NCI-H128 (cell line): ENCODE measurements around the gene GCNT3.
"Not testable (repeated sequence)": the region's sequence is repeated elsewhere in the genome, so short reads cannot be mapped to it uniquely, and the experiment has no call there.

Experiments used
- DNase-seq: peaks from one replicate; lab custom pipeline; 2025; ENCODE audit not compliant: unreplicated experiment; lab: John Stamatoyannopoulos, UW

GCNT3 gene

DNA sequence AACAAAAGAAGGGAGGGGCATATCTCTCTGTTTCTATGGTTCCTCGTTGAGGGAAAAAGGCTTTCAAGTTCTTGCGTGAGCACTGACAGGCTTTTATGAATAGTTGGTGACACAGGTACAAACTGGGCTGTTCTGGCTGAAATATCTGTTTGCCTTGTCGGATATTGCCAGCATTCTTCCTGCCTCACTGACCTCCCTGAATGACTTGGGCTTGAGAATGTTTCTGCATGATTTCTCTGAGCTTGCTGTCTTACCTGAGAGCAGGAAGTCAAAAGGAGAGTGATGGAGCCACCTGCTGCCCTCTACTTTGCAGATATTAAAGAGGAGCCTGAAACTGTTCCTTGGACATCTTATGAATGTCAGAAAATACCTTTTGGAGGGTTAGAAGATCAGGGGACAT is 4.8 kb downstream of the GCNT3 start:
- no peak for DNase-seq

DNA sequence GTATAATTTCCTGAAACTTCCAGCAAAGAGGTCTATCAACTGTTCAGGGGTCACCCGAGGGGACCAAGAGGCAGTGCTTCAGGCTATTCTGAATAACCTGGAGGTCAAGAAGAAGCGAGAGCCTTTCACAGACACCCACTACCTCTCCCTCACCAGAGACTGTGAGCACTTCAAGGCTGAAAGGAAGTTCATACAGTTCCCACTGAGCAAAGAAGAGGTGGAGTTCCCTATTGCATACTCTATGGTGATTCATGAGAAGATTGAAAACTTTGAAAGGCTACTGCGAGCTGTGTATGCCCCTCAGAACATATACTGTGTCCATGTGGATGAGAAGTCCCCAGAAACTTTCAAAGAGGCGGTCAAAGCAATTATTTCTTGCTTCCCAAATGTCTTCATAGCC is 6.8 kb downstream of the GCNT3 start:
- DNase-seq = no peak

DNA sequence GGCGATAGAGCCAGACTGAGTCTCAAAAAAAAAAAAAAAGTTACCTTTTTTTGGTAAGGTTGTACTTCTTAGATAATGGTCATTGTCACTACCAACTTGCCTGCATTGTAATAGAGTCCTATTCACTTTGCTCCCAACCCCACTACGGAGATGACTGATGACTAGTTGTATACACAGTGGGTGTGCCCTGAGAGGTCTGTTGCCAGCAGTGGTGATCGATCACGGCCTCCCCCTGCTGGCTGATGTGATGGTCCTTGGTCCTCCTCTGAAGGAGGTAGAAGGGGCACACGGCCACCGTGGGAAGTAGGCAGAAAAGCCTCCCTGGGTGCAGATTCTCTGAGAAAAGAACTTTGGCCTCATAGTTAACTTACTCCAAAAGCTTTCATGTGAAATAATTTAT is 10.7 kb downstream of the GCNT3 start:
- DNase-seq = no peak

DNA sequence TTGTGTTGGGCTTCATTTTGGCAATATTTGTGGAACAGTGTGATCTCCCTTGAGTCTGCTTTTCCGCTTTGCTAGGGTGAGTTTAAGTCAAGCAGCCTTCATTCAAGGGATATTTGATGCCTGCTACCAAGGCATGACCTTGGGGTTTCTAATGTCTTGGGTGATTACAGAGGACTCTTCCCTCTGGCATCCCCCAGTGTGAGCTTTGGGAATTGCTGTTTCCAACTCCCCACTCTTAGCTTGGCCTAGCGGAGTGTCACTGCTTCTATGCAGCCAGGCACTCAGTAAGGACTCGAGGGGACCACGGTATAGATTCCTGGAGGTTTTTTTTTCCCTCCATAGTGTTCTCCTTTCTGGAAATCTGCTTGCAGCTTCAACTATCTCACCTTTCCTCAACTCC is 21.1 kb downstream of the GCNT3 start:
- DNase-seq = no peak

DNA sequence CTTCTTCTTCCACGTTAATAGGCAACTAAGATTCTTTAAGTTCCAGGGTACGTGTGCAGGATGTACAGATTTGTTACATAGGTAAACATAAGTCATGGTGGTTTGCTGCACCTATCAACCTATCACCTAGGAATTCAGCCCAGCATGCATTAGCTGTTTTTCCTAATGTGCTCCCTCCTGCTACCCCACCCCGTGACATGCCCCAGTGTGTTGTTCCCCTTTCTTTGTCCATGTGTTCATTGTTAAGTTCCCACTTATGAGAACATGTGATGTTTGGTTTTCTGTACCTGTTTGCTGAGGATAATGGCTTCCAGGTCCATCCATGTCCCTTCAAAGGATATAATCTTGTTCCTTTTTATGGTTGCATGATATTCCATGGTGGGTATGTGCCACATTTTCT is 24.6 kb downstream of the GCNT3 start:
- DNase-seq = no peak

DNA sequence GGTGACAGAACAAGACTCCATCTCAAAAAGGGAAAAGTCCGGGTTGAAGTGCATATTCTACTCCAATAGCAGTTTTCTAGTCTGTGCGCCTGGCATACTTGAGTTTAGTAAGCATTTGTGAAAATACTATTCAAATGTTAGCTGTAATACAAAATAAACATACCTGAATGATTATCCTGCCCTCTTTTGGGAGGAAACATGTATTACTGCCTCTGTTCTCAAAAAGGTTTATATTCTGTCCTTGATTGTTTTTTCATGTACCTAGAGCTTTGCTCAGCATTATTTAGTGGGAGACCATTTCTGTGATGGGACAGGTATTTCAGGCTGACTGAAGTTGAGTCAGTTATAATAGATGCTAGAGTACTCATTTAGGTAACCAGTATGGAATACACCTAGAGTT is 25.9 kb downstream of the GCNT3 start:
- not testable (repeated sequence) for DNase-seq

DNA sequence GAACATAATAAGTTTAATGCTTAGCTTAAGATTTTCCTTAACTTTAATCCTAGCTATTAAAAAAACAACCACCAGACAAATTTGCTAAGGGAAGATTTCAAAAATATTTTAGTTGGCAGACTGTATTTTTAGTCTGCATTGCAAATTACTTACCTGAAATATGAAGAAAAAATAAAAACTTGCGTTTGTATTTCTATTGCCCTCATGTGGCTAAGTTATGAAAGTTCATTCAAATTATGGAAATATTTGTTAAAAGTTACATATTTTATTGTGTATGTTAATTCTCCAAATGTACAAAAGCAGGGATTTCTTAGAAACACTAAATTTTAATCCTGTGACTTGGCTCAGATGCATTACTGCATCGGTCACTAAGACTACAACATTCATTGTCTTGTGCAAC is 30.8 kb downstream of the GCNT3 start:
- DNase-seq = no peak

DNA sequence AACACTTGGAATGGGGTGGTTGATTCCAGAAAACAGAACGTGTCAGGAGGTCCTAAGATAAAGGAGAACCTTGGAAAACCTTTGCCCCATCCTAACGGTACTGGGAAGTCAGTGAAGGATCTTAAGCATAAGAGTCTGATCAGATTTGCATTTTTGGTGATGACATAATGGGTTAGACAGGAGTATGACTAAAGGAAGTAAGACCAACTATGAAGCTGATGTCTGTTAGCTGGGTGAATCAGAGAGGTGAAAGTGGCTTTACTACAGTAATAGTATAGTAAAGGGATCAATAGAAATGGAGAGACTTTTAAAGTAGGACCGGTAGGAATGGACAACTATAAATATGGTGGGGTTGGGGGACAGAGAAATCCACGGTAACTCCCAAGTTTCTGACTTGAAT is 33.2 kb downstream of the GCNT3 start:
- DNase-seq = no peak

DNA sequence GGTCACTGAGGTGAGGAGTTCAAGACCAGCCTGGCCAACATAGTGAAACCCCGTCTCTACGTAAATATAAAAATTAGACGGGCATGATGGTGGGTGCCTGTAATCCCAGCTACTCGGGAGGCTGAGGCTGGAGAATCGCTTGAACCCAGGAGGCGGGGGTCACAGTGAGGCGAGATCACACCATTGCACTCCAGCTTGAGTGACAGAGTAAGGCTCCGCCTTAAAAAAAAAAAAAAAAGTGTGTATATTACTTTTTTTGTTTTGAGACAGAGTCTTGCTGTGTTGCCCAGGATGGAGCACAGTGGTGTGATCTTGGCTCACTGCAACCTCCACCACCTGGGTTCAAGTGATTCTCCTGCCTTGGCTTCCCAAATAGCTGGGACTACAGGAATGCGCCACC is 34.2 kb downstream of the GCNT3 start:
- not testable (repeated sequence) for DNase-seq

DNA sequence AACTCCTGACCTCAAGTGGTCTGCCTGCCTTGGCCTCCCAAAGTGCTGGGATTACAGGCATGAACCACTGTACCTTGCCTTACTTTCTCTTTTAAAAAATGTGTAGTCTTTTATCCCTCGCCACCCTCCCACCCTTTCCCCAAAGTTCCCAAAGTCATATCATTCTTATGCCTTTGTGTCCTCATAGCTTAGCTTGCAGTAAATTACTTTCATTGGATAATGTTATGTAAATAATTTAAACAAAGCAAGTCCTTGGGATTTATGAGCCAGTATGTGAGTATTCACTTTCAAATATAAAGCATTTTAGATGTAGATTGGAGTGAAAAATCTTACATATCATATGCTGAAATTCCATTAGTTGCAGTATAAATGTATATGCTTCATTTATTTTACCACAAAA is 34.7 kb downstream of the GCNT3 start:
- DNase-seq = no peak

DNA sequence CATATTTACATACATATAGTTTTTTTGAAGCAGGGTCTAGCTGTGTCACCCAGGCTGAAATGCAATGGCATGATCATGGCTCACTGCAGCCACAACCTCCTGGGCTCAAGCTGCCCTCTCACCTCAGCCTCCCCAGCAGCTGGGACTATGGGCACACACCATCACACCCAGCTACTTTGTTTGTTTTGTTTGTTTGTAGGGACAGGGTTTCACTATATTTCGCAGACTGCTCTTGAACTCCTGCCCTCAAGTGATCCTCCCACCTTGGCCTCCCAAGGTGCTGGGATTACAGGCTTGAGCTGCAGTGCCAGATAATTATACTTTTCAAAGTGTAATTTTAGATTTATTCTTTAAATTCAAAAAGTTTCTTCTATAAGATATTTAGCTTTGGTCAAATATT is 35.5 kb downstream of the GCNT3 start:
- DNase-seq = no peak

DNA sequence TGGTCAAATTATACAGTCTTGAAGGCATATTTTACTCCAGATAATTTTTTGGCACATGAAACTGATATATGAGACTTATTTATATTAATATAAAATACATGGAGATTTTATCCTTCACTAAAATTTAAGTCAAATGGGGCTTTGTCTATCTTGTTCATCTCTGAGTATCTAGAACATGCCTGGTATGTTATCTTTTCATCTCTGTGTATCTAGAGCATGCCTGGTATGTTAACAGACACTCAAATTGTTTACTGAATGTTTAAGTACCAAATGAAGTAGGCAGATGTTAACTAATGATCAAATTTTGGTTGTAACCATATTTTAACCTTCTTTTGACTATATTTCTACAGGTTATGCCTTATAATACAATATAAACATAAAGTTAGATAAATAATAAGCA is 38.0 kb downstream of the GCNT3 start:
- DNase-seq = no peak

DNA sequence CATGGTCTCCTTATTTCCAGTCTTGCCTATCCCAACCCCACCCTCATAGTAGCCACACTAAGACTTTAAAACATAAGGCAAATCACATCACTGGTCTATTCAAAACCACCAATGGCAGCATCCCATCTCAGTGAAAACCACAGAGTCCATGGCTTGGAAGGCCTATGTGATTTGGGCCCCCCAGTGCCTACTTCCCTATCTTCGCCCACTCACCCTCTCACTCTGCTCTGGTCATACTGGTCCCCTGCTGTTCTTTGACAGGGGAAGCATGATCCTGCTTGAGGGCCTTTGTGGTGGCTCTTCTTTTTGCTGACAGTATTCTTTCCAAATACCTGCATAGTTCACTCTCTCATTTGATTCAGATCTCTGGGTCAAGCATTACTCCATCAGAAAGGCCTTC is 42.5 kb downstream of the GCNT3 start:
- DNase-seq = no peak

DNA sequence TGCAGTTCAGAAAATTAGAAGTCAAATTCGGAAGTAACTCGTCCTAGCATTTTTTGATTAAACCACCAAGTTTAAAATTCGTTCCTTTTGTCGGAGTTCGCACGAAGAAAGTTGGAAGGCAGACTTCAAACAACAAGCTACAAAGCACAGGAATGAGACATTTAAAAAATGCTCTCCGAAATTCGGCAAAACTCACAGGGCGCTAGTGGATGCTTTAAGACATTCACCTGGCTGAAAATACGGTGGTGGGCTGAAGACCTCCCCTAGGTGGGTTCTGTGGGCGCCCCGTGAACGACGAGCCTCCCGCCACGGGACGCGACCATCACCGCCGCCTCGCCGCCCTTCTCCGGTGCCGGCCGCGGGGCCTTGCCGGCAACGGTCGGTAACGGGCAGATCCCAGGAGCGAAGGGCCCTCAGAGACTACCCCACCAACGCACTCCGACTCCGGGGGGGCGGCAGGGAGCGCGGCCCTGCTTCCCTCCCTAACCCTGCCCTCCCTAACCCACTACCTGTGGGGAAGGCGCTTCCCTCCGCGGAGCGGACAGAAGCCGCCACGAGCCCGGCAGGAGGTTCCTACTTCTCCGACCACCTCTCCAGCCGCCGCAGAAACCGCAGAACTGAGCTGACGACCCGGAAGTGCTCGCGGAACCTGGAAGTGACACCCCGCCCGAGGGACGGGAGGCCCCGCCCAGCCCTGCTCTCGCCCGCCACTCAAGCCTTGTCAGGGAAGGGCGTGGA is 45.5 kb downstream of the GCNT3 start, which contains the start of gene GTF2A2:
Gene GTF2A2, minus strand, starts transcription at position 619 of the 738 bp plus-strand sequence. CDS start 5,238 bp downstream, outside the sequence.
- peak; percentile 78 for DNase-seq

DNA sequence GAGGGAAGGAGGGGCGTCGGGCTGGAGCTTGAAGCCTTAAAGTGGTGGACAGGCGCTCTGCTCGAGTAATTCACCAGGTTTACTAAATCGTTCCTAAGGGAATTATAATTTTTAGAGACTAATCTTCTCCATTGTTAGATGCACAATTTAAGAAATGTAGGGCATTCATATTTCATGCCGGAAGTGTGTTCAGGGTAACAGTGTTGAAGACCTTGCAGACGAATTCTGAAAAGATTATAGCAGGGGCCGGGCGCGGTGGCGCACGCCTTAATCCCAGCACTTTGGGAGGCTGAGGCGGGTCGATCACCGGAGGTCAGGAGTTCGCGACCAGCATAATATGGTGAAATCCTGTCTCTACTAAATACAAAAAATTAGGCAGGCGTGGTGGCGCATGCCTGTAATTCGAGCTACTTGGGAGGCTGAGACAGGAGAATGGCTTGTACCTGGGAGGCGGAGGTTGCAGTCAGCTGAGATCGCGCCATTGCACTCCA is 46.1 kb downstream of the GCNT3 start:
- DNase-seq = no peak

DNA sequence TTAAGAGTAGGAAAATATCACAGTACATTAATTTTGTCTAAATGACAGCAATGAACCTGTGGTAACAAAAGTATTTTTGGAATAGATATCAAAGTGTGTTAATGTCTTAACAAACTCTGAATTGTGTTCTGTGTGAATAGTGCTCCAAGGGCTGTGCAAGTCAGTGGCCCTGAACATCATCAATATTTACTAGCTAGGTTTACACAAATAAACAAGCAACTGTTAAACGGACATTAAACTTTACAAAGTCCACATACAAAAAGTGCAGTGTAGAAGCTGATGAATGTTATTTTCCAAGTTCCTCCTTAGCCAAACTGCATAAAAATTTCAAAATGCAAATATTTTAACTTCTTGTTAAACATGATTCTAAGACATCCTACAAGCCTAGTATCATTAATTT is 47.8 kb downstream of the GCNT3 start:
- no peak for DNase-seq

DNA sequence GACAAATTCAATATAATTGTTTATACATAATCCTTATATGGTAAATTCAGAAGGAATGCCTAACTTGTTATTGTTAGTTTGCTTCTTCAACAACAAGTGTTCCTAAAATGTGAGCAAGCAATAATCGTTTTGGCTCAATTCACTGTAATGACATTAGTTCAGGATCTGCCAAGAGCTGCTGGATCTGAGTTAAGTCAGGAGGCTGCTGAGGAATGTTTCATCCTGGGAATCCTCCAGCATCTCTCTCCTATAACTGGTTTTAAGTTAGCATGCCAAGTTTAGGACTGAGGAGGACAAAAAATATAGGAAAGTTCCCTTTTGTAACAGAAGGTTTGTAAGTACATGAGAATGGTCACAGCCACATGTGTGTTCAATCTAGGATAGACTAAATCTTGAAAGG is 50.7 kb downstream of the GCNT3 start:
- DNase-seq = no peak

DNA sequence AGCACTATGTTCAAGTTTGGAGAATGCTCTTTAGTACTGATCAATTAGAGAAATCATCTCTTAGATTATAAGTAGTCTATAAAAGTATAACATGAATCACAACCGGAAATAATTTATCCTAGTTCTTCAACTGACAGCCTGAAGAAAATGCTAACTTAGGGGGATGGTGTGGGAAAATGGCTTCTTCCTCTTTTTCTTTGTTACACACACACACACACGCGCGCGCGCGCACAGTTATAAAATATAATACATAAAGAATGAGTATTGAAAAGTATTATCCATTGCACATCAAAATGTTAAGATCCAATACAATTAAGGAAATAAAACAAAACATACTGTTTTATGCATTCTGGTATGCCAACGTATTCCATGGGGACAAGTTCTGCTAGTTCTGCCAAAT is 57.0 kb downstream of the GCNT3 start:
- DNase-seq = no peak
